Measurements from ENCODE around the gene WFDC5. TPM values are rescaled to one million over a fixed set of nuclear protein-coding genes. Genes with fewer than 3 reads are reported as not detected.

WFDC5 gene
- total and polyA plus RNA-seq, 9 of the 15 experiments (the other 6 are each of a cell fraction or from before 2014, with no cell fraction given): not detected

- TF ChIP-seq ZNF609 (CRISPR knock-in tag; IDR thresholded peaks at IDR 0.05; ENCODE audit: borderline replicate concordance) (no peak), RFX5 (IDR thresholded peaks at IDR 0.05; ENCODE audit: low read depth, low read length) (no peak), NKRF (IDR thresholded peaks at IDR 0.05; ENCODE audit: borderline replicate concordance) (no peak), ZNF699 (CRISPR knock-in tag; IDR thresholded peaks at IDR 0.05; ENCODE audit: insufficient replicate concordance) (no peak), E2F3 (CRISPR knock-in tag; IDR thresholded peaks at IDR 0.05) (no peak), TCF15 (CRISPR knock-in tag; IDR thresholded peaks at IDR 0.05) (no peak)
- TF ChIP-seq, protein P1, sequence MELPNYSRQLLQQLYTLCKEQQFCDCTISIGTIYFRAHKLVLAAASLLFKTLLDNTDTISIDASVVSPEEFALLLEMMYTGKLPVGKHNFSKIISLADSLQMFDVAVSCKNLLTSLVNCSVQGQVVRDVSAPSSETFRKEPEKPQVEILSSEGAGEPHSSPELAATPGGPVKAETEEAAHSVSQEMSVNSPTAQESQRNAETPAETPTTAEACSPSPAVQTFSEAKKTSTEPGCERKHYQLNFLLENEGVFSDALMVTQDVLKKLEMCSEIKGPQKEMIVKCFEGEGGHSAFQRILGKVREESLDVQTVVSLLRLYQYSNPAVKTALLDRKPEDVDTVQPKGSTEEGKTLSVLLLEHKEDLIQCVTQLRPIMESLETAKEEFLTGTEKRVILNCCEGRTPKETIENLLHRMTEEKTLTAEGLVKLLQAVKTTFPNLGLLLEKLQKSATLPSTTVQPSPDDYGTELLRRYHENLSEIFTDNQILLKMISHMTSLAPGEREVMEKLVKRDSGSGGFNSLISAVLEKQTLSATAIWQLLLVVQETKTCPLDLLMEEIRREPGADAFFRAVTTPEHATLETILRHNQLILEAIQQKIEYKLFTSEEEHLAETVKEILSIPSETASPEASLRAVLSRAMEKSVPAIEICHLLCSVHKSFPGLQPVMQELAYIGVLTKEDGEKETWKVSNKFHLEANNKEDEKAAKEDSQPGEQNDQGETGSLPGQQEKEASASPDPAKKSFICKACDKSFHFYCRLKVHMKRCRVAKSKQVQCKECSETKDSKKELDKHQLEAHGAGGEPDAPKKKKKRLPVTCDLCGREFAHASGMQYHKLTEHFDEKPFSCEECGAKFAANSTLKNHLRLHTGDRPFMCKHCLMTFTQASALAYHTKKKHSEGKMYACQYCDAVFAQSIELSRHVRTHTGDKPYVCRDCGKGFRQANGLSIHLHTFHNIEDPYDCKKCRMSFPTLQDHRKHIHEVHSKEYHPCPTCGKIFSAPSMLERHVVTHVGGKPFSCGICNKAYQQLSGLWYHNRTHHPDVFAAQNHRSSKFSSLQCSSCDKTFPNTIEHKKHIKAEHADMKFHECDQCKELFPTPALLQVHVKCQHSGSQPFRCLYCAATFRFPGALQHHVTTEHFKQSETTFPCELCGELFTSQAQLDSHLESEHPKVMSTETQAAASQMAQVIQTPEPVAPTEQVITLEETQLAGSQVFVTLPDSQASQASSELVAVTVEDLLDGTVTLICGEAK (IDR thresholded peaks at IDR 0.05): no peak
- TF ChIP-seq, protein P1 (CRISPR knock-in tag; IDR thresholded peaks at IDR 0.05): no peak
These were observed 45.7 kb downstream of the WFDC5 start (continued) for GRCh38 chr20:45069261-45069660.

Data from K562 (cell line).